Measurements from ENCODE around the gene UBASH3A.

The UBASH3A gene

GRCh38 chr21:42451941-42452340 is 48.2 kb downstream of the UBASH3A start:
- no peak for DNase-seq (ENCODE audit: low read depth)

GRCh38 chr21:42452401-42453223 is 48.9 kb downstream of the UBASH3A start:
- no peak for DNase-seq (ENCODE audit: low read depth)

GRCh38 chr21:42453224-42453985 is 49.7 kb downstream of the UBASH3A start:
- no peak for DNase-seq (ENCODE audit: low read depth)

GRCh38 chr21:42453986-42454570 is 50.4 kb downstream of the UBASH3A start:
- DNase-seq (ENCODE audit: low read depth) = no peak

GRCh38 chr21:42454786-42455185 is 51.1 kb downstream of the UBASH3A start:
- no peak for DNase-seq (ENCODE audit: low read depth)

GRCh38 chr21:42455196-42455595 is 51.5 kb downstream of the UBASH3A start:
- DNase-seq (ENCODE audit: low read depth) = no peak

- no peak for DNase-seq (ENCODE audit: low read depth)
Measured at GRCh38 chr21:42455754-42456440, 52.2 kb downstream of the UBASH3A start.

GRCh38 chr21:42456457-42456856 is 52.8 kb downstream of the UBASH3A start:
- DNase-seq (ENCODE audit: low read depth) = no peak

GRCh38 chr21:42459082-42459460 is 55.4 kb downstream of the UBASH3A start:
- DNase-seq (ENCODE audit: low read depth) = no peak

- DNase-seq (ENCODE audit: low read depth) = no peak
Measured at GRCh38 chr21:42459546-42460215, 56.0 kb downstream of the UBASH3A start.

GRCh38 chr21:42460391-42461184 is 56.9 kb downstream of the UBASH3A start:
- DNase-seq (ENCODE audit: low read depth) = no peak

- DNase-seq (ENCODE audit: low read depth) = no peak
Measured at GRCh38 chr21:42461185-42461520, 57.5 kb downstream of the UBASH3A start.

GRCh38 chr21:42461881-42462877 is 58.5 kb downstream of the UBASH3A start:
- DNase-seq (ENCODE audit: low read depth) = no peak

- no peak for DNase-seq (ENCODE audit: low read depth)
Measured at GRCh38 chr21:42463861-42464515, 60.3 kb downstream of the UBASH3A start.

GRCh38 chr21:42465008-42465802 is 61.5 kb downstream of the UBASH3A start:
- DNase-seq (ENCODE audit: low read depth) = peak; percentile 32

GRCh38 chr21:42465803-42466127 is 62.1 kb downstream of the UBASH3A start:
- DNase-seq (ENCODE audit: low read depth) = no peak

- DNase-seq (ENCODE audit: low read depth) = no peak
Measured at GRCh38 chr21:42466700-42467099, 63.0 kb downstream of the UBASH3A start.

GRCh38 chr21:42467140-42467983 is 63.7 kb downstream of the UBASH3A start:
- DNase-seq (ENCODE audit: low read depth) = no peak

Measured in non-pigmented ciliary epithelial cell (primary cell).